Transverse colon (tissue), 4 donors: ENCODE results near the gene CNPY2. TPM values are rescaled to one million over a fixed set of nuclear protein-coding genes. Genes with fewer than 3 reads are reported as not detected.
A peak's percentile ranks its signal among the peaks of the same experiment; 100 is the strongest.

Experiments used
- DNase-seq: peaks from one replicate; pipeline ENCODE4 v3.0.0-alpha.2; 2019
- H3K27ac ChIP-seq, 4 donors: fragments of 200-600 bp; sonication (generic); 2 replicates each; pipeline ENCODE4 v1.5.1; 2016 to 2018; ENCODE audit warnings: inconsistent platforms in 4 of 4
- H3K27me3 ChIP-seq: fragments of 200-600 bp; sonication (generic); 2 replicates; pipeline ENCODE4 v1.5.1; 2017; ENCODE audit warnings: inconsistent platforms
- H3K36me3 ChIP-seq, 4 donors: fragments of 200-600 bp; sonication (generic); 2 replicates each; pipeline ENCODE4 v1.5.1; 2017 to 2019; ENCODE audit warnings: inconsistent platforms in 4 of 4
- H3K4me1 ChIP-seq, 4 donors: fragments of 200-600 bp; sonication (generic); 2 replicates each; pipeline ENCODE4 v1.5.1; 2017 to 2020; ENCODE audit warnings: inconsistent platforms in 4 of 4
- H3K4me3 ChIP-seq, 4 donors: fragments of 200-600 bp; sonication (generic); 1 replicate in 1 of 4; 2 replicates in 3 of 4; pipeline versions ENCODE4 v1.5.1 to v1.6.1; 2017 to 2019; ENCODE audit warnings: inconsistent platforms in 4 of 4
- H3K9me3 ChIP-seq, 2 donors: fragments of 200-600 bp; sonication (generic); 2 replicates each; pipeline ENCODE4 v1.5.1; 2017 to 2019; ENCODE audit warnings: inconsistent platforms in 2 of 2
- CTCF ChIP-seq, 5 experiments: fragments of 200-600 bp in 3 of 5; fragments of 450-650 bp in 2 of 5; sonication (generic) in 3 of 5; IDR thresholded peaks; 1 replicate in 2 of 5; 2 replicates in 3 of 5; pipeline ENCODE4 v1.5.1; 2016 to 2017; ENCODE audit warnings: antibody characterized with exemption in 5 of 5, inconsistent platforms in 3 of 5, mild to moderate bottlenecking in 2 of 5, moderate library complexity in 1 of 5
- EP300 ChIP-seq: sonication (generic); formaldehyde crosslinking; IDR thresholded peaks from one replicate; pipeline ENCODE4 v1.6.1; 2017; ENCODE audit warnings: antibody characterized with exemption, low read depth
- POLR2A ChIP-seq: fragments of 450-650 bp; IDR thresholded peaks from one replicate; pipeline ENCODE4 v1.6.1; 2016; ENCODE audit warnings: antibody characterized with exemption, mild to moderate bottlenecking, moderate library complexity
- POLR2AphosphoS5 ChIP-seq, 3 donors: sonication (generic); formaldehyde crosslinking; IDR thresholded peaks; one replicate each; pipeline ENCODE4 v1.6.1; 2016; ENCODE audit warnings: antibody characterized with exemption in 3 of 3
- WGBS, 2 donors: methylation state at CpG; one replicate each; pipeline ENCODE4 v1.1.5; 2018; ENCODE audit warnings: low coverage in 1 of 2; 5-methylcytosine and 5-hydroxymethylcytosine counted together
- in situ Hi-C, 4 donors: fragments of 200-750 bp; cut with MboI; loops; one replicate each; pipeline versions ENCODE4 v1.15.0 to v1.15.1; 2017; ENCODE audit warnings: low sequenced_read_pairs in 3 of 4, low pct_ligation_motif_present in 1 of 4, low pct_unique_long_range_greater_than_20kb in 1 of 4
- intact Hi-C: fragments of 100-400 bp; cut with DNase I; formaldehyde crosslinking; loops from one replicate; pipeline ENCODE4 v1.15.1; 2023; ENCODE audit warnings: low total_unique reads
- small RNA-seq, 4 donors: library from RNA; depleted of rRNA; stranded (forward); fragments of <200 nt; gene quantifications; one replicate each; pipeline ENCODE3, GENCODE V24; 2016
- total RNA-seq, 4 donors: library from RNA; depleted of rRNA; stranded (reverse); fragments of >200 nt; gene quantifications; one replicate each; pipeline ENCODE4 v1.1.0, GENCODE V29; 2016

CNPY2 gene
- total RNA-seq, 4 donors from 2014 or later: 34.0 to 87.2 (median 51.8) TPM

GRCh38 chr12:56261503-56262232 is 54.1 kb downstream of the CNPY2 start:
- Histone ChIP-seq H3K36me3 (no peaks in the 10 kb centered on the region), H3K27ac (no peak overlapping the region), H3K4me3 (no peak overlapping the region), H3K27me3 (no peaks in the 10 kb centered on the region), H3K9me3 (no peaks in the 10 kb centered on the region), H3K4me1 (peaks cover 17 to 26% (median 23%) of the 10 kb centered on the region in 4 donors)
- intact Hi-C loops (no loop called here), in situ Hi-C loops (no loop called here)
- peak; percentile 38 for DNase-seq
- TF ChIP-seq EP300 (no peak), CTCF (IDR thresholded peaks at IDR 0.05) (no peak), POLR2A (no peak), POLR2AphosphoS5 (IDR thresholded peaks at IDR 0.05) (no peak)
- 76 to 84% methylated on average over 4 to 5 of the region's 5 CpGs for WGBS, 2 donors

- Histone ChIP-seq H3K27ac (no peak overlapping the region), H3K4me1 (peaks cover 16 to 25% (median 23%) of the 10 kb centered on the region in 4 donors), H3K27me3 (no peaks in the 10 kb centered on the region), H3K9me3 (no peaks in the 10 kb centered on the region), H3K36me3 (no peaks in the 10 kb centered on the region), H3K4me3 (no peak overlapping the region)
- WGBS, 2 donors: 67 to 91% methylated on average over 1 to 3 of the region's 3 CpGs
- in situ Hi-C loops (no loop called here), intact Hi-C loops (no loop called here)
- no peak for TF ChIP-seq POLR2AphosphoS5 (IDR thresholded peaks at IDR 0.05)
- no peak for TF ChIP-seq POLR2A
- TF ChIP-seq CTCF (IDR thresholded peaks at IDR 0.05): no peak
- no peak for TF ChIP-seq EP300
- no peak for DNase-seq
Observed at GRCh38 chr12:56260921-56261320, 54.9 kb downstream of the CNPY2 start.

- H3K9me3 ChIP-seq: no peaks in the 10 kb centered on the region
- 69 to 95% methylated on average over 1 to 8 of the region's 8 CpGs for WGBS, 2 donors
- intact Hi-C loops: no loop called here
- peaks cover 16 to 23% (median 22%) of the 10 kb centered on the region in 4 donors for H3K4me1 ChIP-seq
- TF ChIP-seq EP300: no peak
- no peak for TF ChIP-seq POLR2AphosphoS5 (IDR thresholded peaks at IDR 0.05)
- no peak for TF ChIP-seq CTCF (IDR thresholded peaks at IDR 0.05)
- TF ChIP-seq POLR2A: no peak
- peaks cover 0 to 5% (median 0%) of the 10 kb centered on the region in 4 donors for H3K36me3 ChIP-seq
- H3K27ac ChIP-seq: no peak overlapping the region
- in situ Hi-C loops: no loop called here
- no peaks in the 10 kb centered on the region for H3K27me3 ChIP-seq
- no peak for DNase-seq
- no peak overlapping the region for H3K4me3 ChIP-seq
Observed at GRCh38 chr12:56260380-56260779, 55.4 kb downstream of the CNPY2 start.

Small RNA genes within 50 kb of the gene (small RNA-seq; reads per million reads assigned to genes)
- gene RNU7-40P: 0 reads per million in 4 donors

Other genes starting within 250 kb of the CNPY2 start
- 100 to 1,000 TPM; 270 to 634 (median 340) TPM for gene ERBB3, start 235.8 kb downstream of the CNPY2 start, total RNA-seq
- gene PA2G4, start 211.4 kb downstream of the CNPY2 start, total RNA-seq: 10 to 100 TPM; 22.1 to 63.0 (median 44.8) TPM
- 1,000 to 10,000 TPM in 2 of 4 donors, 100 to 1,000 TPM in 2; 841 to 2,950 (median 1,684) TPM for gene RPL41, start 199.4 kb downstream of the CNPY2 start, total RNA-seq
- gene ZC3H10, start 197.7 kb downstream of the CNPY2 start, total RNA-seq: 10 to 100 TPM in 1 of 4 donors, 1 to 10 TPM in 3; 3.7 to 10.1 (median 4.5) TPM
- gene ESYT1, start 187.7 kb downstream of the CNPY2 start, total RNA-seq: 100 to 1,000 TPM in 2 of 4 donors, 10 to 100 TPM in 2; 94.2 to 133 (median 97.9) TPM
- 10 to 100 TPM in 3 of 4 donors, not detected in 1; 26.4 to 30.0 (median 26.7) TPM for gene MYL6B, start 163.4 kb downstream of the CNPY2 start, total RNA-seq
- 1,000 to 10,000 TPM; 1,233 to 3,440 (median 2,458) TPM for gene MYL6, start 157.6 kb downstream of the CNPY2 start, total RNA-seq
- 100 to 1,000 TPM in 3 of 4 donors, 10 to 100 TPM in 1; 63.8 to 231 (median 135) TPM for gene SMARCC2, start 126.5 kb downstream of the CNPY2 start, total RNA-seq
- gene RNF41, start 94.1 kb downstream of the CNPY2 start, total RNA-seq: 10 to 100 TPM; 39.0 to 51.3 (median 42.7) TPM
- gene NABP2, start 91.6 kb downstream of the CNPY2 start, total RNA-seq: 10 to 100 TPM in 3 of 4 donors, 1 to 10 TPM in 1; 4.9 to 26.8 (median 15.5) TPM
- gene SLC39A5, start 85.9 kb downstream of the CNPY2 start, total RNA-seq: 100 to 1,000 TPM; 225 to 325 (median 283) TPM
- gene ANKRD52, start 57.6 kb downstream of the CNPY2 start, total RNA-seq: 100 to 1,000 TPM in 1 of 4 donors, 10 to 100 TPM in 3; 28.4 to 120 (median 40.0) TPM
- gene COQ10A, start 49.0 kb downstream of the CNPY2 start, total RNA-seq: 10 to 100 TPM in 3 of 4 donors, 1 to 10 TPM in 1; 6.7 to 51.5 (median 27.9) TPM
- gene CS, start 15.7 kb downstream of the CNPY2 start, total RNA-seq: 100 to 1,000 TPM in 3 of 4 donors, 10 to 100 TPM in 1; 92.4 to 297 (median 213) TPM
- 100 to 1,000 TPM in 1 of 4 donors, 10 to 100 TPM in 3; 45.2 to 206 (median 58.0) TPM for gene PAN2, start 18.0 kb upstream of the CNPY2 start, total RNA-seq
- gene IL23A, start 22.9 kb upstream of the CNPY2 start, total RNA-seq: 1 to 10 TPM in 1 of 4 donors, not detected in 3; 1.3 TPM
- 100 to 1,000 TPM in 3 of 4 donors, 10 to 100 TPM in 1; 85.6 to 192 (median 115) TPM for gene STAT2, start 44.1 kb upstream of the CNPY2 start, total RNA-seq
- not detected for gene APOF, start 46.9 kb upstream of the CNPY2 start, total RNA-seq
- 1 to 10 TPM in 3 of 4 donors, under 1 TPM in 1; 0.75 to 7.8 (median 3.9) TPM for gene TIMELESS, start 133.4 kb upstream of the CNPY2 start, total RNA-seq
- not detected for gene MIP, start 138.7 kb upstream of the CNPY2 start, total RNA-seq
- 10 to 100 TPM in 1 of 4 donors, 1 to 10 TPM in 3; 3.0 to 11.5 (median 3.9) TPM for gene SPRYD4, start 152.6 kb upstream of the CNPY2 start, total RNA-seq
- gene GLS2, start 172.2 kb upstream of the CNPY2 start, total RNA-seq: under 1 TPM in 2 of 4 donors, not detected in 2; 0.41 to 0.95 TPM
- gene RBMS2, start 205.8 kb upstream of the CNPY2 start, total RNA-seq: 10 to 100 TPM; 17.3 to 55.1 (median 25.2) TPM